IPS-18c (cell line): ENCODE results near the gene GIMD1.
"Not testable (repeated sequence)": the region's sequence is repeated elsewhere in the genome, so short reads cannot be mapped to it uniquely, and the experiment has no call there.

Experiments
- H3K4me3 ChIP-seq: 2 replicates; pipeline ENCODE4 v1.7.0; 2013; ENCODE audit warnings: low read depth, mild to moderate bottlenecking, low read length, moderate library complexity; ENCODE audit not compliant: insufficient read depth
- H3K9me3 ChIP-seq: one replicate; pipeline ENCODE4 v1.6.1; 2013; ENCODE audit warnings: mild to moderate bottlenecking, low read length, moderate library complexity; ENCODE audit not compliant: control insufficient read depth, insufficient read depth

The GIMD1 gene

DNA sequence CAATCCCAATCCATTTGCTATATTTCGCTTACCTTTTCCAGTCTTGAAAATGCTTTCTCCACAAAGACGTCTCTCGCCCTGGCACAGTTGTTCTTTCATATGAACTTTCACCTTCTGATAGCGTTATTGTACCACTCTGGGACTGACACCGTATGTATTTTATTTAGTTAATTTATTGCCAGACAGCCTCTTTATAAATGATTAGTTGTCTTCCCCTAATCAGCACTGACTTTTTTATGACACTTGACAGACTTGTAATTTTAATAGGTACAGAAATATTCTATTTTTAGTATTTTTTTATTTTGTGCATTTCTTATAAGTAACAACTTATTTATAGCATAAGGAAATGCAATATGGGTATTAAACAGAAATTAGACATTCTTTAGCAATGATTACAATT lies at the start of gene GIMD1:
TSS of gene GIMD1 (minus strand) at position 101 of the 400 bp plus-strand sequence. CDS start 1,343 bp downstream, outside the sequence.
- Histone ChIP-seq H3K4me3 (no peak within 1 kb of the TSS), H3K9me3 (no peaks in the 10 kb centered on the region)

DNA sequence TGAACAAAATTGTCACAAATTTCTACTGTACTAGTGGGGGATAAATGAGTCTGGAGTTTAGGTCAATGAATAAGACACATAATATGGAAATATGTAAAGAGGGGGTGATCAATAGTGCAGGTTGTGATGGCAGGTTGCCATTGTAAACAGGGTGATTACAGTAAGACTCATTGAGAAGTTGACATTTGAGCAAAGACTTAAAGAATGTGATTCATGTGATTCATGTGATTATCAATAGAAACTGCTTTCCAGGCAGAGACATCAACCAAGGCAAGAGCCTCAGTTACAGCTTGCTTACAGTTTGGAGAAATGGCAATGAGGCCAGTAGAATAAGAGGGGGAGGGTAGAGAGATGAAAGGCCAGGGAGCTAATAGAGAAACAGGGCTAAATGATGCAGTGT lies 45.8 kb upstream of the GIMD1 start:
- Histone ChIP-seq H3K9me3 (no peaks in the 10 kb centered on the region), H3K4me3 (no peak overlapping the region)

DNA sequence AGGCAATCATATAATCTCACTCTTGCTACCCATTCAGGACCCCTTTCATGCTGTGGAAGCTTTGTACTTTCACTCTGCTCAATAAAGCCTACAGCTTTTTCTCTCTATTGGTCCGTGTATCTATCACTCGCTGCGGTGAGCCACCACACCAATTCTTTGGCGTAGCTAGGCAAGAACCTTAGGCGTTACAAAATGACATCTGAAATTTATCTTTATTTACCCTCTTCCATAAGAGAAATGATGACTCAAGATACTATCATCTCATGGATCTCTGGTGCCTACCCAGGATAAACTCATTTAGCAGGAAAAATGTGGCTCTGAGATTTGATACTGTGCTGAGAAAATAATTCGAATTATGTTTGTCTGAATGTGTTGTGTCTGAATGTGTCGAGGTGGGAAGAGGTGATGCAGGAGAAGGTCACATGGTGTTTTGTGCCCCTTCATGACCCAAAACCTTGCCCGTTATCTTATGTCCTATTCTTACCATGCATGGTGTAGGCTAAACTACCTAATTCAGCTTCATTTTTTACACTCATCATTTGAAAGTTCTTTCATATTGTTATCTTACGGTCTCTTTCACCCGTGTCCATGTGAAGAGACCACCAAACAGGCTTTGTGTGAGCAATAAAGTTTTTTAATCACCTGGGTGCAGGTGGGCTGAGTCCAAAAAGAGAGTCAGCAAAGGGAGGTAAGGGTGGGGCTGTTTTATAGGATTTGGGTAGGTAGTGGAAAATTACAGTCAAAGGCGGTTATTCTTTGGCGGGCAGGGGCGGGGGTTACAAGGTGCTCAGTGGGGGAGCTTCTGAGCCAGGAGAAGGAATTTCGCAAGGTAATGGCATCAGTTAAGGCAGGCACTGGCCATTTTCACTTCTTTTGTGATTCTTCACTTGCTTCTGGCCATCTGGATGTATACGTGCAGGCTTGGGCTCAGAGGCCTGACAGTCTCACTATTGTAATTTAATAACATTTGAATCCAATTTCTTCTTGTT lies 41.6 kb upstream of the GIMD1 start:
- Histone ChIP-seq H3K4me3 (no peak overlapping the region), H3K9me3 (no peaks in the 10 kb centered on the region)

DNA sequence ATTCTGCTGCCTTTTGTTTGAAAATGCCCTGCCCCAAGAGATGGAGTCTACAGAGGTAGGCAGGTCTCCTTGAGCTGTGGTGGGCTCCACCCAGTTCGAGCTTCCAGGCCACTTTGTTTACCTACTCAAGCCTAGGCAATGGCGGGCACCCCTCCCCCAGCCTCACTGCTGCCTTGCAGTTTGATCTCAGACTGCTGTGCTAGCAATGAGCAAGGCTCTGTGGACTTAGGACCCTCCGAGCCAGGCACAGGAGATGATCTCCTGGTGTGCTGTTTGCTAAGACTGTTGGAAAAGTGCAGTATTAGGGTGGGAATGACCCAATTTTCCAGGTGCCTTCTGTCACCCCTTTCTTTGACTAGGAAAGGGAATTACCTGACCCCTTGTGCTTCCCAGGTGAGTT lies 39.4 kb upstream of the GIMD1 start:
- H3K4me3 ChIP-seq, H3K9me3 ChIP-seq: not testable (repeated sequence)

DNA sequence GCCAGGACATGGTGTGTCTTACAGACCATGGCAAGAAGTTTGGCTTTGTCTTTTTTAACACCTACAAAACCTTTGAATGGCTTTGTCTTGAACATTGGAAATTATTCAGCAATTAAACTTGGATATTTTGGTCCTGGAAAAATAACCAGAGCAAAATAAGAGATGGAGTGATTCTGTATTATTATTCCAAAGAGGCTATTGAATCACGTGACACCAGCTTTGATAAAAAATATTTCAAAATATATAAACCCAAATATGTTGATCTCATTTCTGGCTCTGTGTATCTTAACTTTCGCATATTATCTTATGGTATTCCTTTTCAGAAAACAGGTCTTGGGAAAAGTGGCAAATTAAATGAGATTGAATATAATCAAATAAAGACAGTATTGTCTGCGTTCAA lies 32.6 kb upstream of the GIMD1 start:
- H3K4me3 ChIP-seq: no peak overlapping the region
- H3K9me3 ChIP-seq: no peaks in the 10 kb centered on the region

DNA sequence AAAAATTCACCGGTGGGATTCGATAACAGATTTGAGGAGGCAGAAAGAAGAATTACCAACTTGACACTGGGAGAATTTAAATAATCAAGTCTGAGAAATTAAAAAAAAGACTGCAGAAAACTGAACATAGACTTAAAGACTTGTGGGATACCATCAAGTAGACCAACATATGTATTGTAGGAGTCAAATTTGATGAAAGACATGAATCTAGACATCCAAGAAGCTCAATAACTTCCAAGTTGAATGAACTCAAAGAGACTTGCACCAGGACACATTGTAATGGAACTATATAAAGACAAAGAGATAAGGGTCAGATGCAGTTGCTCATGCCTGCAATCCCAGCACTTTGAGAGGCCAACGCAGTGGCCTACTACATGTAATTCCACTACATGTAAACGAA lies 30.3 kb upstream of the GIMD1 start:
- H3K9me3 ChIP-seq, H3K4me3 ChIP-seq: not testable (repeated sequence)

DNA sequence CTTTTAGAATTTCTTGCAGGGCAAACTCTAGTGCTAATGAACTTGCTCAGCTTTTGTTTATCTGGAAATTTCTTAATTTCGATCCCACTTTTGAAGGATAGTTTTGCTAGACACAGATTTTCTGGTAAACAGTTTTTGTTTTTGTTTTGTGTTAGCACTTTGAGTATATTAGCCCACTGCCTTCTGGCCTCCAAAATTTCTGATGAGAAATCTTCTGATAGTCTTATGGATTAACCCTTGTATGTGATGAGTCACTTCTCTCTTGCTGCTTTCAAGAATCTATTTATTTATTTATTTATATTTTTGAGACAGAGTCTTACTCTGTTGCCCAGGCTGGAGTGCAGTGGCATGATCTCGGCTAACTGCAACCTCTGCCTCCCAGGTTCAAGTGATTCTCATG lies 27.0 kb upstream of the GIMD1 start:
- H3K4me3 ChIP-seq: no peak overlapping the region
- no peaks in the 10 kb centered on the region for H3K9me3 ChIP-seq

DNA sequence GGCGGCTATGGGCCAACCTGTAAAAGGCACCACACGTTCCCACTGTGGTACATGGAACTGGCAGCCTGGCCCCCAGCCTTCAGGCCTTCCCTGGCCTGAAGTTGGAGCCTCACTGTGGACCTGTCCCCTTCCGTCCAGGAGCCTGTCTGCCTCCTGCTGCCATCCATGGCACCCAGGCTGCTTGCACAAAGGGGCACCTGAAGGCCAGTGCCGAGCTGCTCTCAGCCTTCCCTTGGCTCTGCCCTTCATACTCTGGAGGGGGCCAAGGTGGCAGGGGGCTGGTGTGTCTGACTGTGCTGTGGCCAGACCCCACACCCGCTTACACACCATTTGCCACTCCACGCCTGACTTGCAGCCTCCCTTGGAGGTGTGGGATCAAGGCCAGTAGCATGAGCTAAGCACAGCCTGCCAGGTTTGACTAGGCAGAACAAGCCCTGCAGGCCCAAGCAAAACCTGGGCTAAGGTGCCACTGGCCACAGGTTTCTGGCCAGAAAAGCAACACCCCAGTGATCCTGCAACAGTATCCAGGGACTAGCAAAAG lies 17.3 kb upstream of the GIMD1 start:
- H3K4me3 ChIP-seq: no peak overlapping the region
- H3K9me3 ChIP-seq: no peaks in the 10 kb centered on the region

DNA sequence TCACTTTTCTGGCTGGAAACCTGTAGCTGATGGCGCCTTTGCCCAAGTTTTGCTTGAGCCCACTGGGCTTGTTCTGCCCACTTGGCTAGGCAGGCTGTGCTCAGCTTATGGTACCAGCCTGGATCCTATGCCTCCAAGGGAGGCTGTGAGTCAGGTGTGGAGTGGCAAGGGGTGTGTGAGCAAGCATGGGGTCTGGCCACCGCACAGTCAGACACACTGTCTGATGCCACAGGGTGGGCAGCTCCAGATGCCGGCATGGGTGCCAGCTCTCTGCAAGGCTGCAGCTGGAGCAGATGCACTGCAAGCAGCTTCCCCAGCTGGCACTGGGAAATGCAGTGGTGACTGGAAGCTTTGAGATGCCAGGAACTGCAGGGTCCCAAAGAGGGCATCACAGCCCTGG lies 16.3 kb upstream of the GIMD1 start:
- Histone ChIP-seq H3K9me3 (no peaks in the 10 kb centered on the region), H3K4me3 (no peak overlapping the region)

DNA sequence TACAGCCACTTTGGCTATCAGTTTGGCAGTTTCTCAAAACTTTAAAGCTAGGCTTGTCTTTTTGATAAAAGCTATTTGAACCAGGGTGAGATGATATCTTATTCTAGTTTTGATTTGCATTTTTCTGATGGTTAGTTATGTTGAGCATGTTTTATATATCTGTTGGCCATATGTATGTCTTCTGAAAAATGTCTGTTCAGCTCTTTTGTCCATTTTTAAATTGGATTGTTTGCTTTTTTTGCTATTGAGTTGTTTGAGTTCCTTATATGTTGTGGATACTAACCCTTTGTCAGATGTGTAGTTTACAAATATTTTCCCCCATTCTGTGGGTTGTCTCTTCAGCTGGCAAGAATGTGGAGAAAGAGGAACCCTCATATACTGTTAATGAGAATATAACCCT lies 11.6 kb upstream of the GIMD1 start:
- H3K9me3 ChIP-seq: no peaks in the 10 kb centered on the region

DNA sequence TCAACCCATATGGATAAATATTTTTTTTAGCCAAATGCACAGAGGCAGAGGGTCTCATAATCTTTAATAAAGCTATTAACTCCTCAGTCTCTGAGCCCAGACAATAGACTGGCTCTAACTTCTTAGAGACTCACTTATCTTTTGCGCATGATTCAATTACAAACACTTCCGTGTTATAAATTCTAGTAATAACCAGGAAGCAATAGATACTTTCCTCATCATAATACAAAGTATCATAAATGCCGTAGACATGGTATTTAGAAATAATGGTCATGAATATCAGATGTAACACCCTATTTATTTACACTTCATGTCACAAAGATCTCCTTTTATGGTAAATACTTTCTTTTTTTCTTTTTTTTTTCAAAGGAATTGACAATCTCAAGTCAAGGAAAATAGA lies 4.4 kb upstream of the GIMD1 start:
- Histone ChIP-seq H3K4me3 (no peak overlapping the region), H3K9me3 (no peaks in the 10 kb centered on the region)

More for the DNA sequence above, 11.6 kb upstream of the GIMD1 start:
- H3K4me3 ChIP-seq: no peak overlapping the region

DNA sequence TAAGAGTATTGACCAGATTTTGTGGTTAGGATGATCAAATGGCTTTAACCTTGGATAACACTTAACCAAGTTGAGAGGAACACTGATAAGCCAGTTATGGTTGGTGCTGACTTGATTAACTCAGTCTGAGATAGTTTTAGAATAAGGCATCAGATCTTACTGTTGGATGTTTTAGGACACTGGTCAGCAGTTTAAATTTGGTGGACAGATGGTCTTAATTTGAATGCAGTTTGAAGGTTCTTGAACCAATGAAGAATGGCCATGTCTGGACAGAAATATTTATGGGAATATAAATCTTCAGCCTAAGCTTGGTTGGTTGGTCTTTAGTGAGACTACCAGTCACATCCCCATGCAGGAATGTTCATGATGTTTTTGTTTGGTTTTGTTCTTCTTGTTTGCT lies 2.6 kb upstream of the GIMD1 start:
- Histone ChIP-seq H3K4me3 (no peak overlapping the region), H3K9me3 (no peaks in the 10 kb centered on the region)

DNA sequence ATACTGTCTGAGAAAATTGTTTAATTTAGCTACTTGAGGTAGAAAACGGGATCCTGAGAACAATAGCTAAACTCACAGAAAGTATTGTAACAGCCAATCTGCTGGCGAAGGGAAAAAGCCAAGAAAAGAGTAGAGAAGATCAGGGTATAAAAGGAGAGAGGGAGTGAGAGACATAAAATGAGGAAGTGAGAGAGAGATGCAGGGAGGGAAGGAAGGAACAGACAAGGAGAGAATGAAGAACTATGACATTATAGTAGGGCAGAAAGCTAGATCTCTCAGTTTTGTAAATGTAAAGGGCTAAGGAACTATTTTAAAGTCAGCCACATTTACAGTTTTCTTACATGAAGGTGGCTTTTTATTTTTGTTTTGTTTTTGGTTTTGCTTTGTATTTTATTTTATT lies 1.6 kb upstream of the GIMD1 start:
- Histone ChIP-seq H3K4me3 (no peak overlapping the region), H3K9me3 (no peaks in the 10 kb centered on the region)

DNA sequence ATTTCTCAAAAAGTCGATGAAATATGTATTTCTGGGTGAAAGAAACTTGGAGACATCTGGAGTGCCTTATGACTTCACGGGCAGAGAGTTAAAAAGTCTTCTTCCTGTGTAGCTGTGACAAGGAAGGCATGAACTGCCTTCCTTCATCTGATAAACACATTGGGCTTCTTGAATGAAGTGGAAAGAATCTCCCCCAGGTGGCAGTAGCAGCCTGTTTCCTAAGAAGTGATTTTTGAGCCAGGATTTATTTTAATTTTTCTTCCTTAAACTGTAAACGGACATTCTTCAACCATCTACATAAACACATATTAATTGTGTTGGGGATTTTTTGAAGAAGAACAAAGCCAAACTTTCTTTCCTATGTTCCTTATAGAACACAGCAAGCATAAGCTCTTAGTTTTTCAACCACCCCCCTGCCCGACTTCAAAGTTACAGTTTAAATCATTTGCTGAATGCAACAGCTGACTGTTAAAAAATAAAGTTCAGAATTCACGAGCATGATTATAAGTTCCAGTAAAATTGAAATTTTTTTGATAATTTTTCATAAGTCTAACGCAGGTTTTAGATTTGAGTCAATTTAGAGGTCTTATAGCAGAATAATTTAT lies 980 bp upstream of the GIMD1 start:
- H3K4me3 ChIP-seq: no peak overlapping the region
- H3K9me3 ChIP-seq: no peaks in the 10 kb centered on the region

DNA sequence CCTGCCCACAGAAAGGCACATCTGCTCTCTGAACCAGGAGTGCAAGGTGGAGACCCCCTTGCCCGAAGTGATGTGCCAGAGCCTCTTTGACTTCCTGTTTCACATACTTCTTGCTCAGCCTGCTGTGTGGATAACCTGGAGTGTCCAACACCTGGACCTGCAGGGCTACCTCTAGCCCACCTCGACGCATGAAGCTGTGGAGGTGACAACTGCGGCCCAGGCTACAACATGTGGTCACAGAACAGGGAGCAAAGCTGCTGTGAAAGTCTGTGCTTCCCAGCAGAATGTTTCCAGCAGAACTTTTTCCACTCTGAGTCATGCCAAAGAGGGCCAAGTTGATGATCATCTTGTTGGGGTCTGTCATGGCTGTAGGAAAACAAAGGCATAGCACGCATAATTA lies 1.5 kb downstream of the GIMD1 start:
- Histone ChIP-seq H3K4me3 (no peak overlapping the region), H3K9me3 (no peaks in the 10 kb centered on the region)

DNA sequence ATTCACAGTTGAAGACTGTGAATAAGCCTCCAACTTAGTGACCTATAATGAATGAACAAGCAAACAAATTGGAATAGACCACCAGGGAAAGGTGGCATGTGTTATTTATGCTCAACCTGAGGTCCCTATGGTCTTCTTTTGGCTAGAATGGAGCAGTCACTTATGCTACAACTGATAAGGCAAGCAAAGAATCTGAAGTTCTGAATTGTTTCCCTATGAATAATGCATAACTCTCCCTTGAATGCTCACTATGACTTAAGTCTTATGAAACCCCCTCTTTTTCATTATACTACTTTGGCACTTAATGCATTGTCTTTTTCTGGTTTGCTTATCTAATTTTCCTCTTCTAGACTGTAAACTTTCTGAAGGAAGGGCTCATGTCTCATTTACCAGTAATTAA lies 2.6 kb downstream of the GIMD1 start:
- H3K9me3 ChIP-seq: no peaks in the 10 kb centered on the region
- H3K4me3 ChIP-seq: no peak overlapping the region

DNA sequence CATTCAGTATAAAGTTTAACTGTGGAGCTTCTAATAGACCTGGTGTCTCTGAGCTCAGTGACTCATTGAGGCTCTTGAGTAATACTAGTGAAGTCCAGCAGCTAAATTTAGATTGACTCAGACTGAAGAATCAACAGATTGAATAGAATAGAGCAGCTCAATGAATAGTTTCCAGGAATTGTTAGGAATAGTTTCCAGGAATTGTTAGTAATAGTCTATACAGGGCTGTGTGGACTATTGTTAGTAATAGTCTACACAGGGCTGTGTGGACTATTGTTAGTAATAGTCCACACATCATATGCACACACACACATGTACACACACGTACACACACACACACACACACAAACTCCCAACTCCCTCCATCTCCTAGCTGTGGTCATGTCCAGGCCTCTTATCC lies 3.0 kb downstream of the GIMD1 start:
- Histone ChIP-seq H3K4me3 (no peak overlapping the region), H3K9me3 (no peaks in the 10 kb centered on the region)

DNA sequence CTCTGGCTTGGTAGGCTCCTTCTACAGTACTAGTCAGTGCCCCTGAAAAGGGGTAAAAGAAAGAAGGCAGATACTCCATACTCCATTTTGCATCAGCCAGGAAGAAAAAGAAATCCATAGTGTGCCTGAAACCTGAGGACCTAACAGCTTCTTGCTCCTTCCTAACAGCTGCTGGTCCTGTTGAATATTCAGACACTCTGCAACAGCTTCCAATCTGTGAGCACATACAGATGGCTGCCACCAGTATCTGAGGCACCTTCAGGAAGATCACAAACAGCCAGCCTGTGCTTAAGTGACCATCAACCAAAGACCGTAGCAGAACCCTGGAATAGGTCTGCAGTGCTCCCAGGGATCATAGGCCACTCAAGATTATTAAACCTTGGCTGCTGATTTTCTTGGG lies 4.3 kb downstream of the GIMD1 start:
- H3K9me3 ChIP-seq: no peaks in the 10 kb centered on the region
- H3K4me3 ChIP-seq: no peak overlapping the region
